Retinal pigment epithelial cell (primary cell): ENCODE results near the gene OSBPL10.

Source experiments
- DNase-seq: peaks from one replicate; pipeline ENCODE4 v3.0.0-alpha.2; 2010; ENCODE audit warnings: low read depth
- H3K4me3 ChIP-seq: 2 replicates; pipeline ENCODE4 v1.5.1; 2011; ENCODE audit warnings: mild to moderate bottlenecking, low read length, control low read depth, moderate library complexity
- CTCF ChIP-seq: conservative IDR thresholded peaks from 2 replicates; pipeline ENCODE4 v1.5.1; 2011; ENCODE audit warnings: low read depth, low read length, control low read depth, inconsistent platforms

OSBPL10 gene

GRCh38 chr3:31752305-31753049, 228.6 kb downstream of the OSBPL10 start:
- H3K4me3 ChIP-seq: no peak overlapping the region
- DNase-seq: no peak
- no peak for TF ChIP-seq CTCF

GRCh38 chr3:31750341-31750740, 230.7 kb downstream of the OSBPL10 start:
- DNase-seq: no peak
- H3K4me3 ChIP-seq: no peak overlapping the region
- no peak for TF ChIP-seq CTCF

GRCh38 chr3:31748933-31749295, 232.1 kb downstream of the OSBPL10 start:
- no peak overlapping the region for H3K4me3 ChIP-seq
- TF ChIP-seq CTCF: no peak
- no peak for DNase-seq

GRCh38 chr3:31748281-31748932, 232.7 kb downstream of the OSBPL10 start:
- TF ChIP-seq CTCF: no peak

GRCh38 chr3:31747785-31748184, 233.3 kb downstream of the OSBPL10 start:
- DNase-seq: no peak
- no peak overlapping the region for H3K4me3 ChIP-seq
- TF ChIP-seq CTCF: no peak

More at GRCh38 chr3:31748281-31748932, 232.7 kb downstream of the OSBPL10 start:
- H3K4me3 ChIP-seq: no peak overlapping the region
- no peak for DNase-seq

- no peak for DNase-seq
- no peak overlapping the region for H3K4me3 ChIP-seq
- TF ChIP-seq CTCF: no peak
Measured at GRCh38 chr3:31744913-31745312, 236.1 kb downstream of the OSBPL10 start.

- DNase-seq: no peak
- no peak for TF ChIP-seq CTCF
- no peak overlapping the region for H3K4me3 ChIP-seq
Measured at GRCh38 chr3:31743331-31744089, 237.6 kb downstream of the OSBPL10 start.
